Measurements from ENCODE around the gene HSBP1L1. TPM values are rescaled to one million over a fixed set of nuclear protein-coding genes. Genes with fewer than 3 reads are reported as not detected.

The HSBP1L1 gene
- total RNA-seq, 4 donors from 2014 or later = 6.6 to 21.3 (median 15.0) TPM

- Histone ChIP-seq H3K9me3 (no peaks in the 10 kb centered on the region), H3K27me3 (no peaks in the 10 kb centered on the region), H3K36me3 (no peaks in the 10 kb centered on the region), H3K4me1 (peaks cover 0 to 10% of the 10 kb centered on the region in 2 donors), H3K27ac (no peak overlapping the region), H3K4me3 (no peak overlapping the region)
- no peak for TF ChIP-seq POLR2A (IDR thresholded peaks at IDR 0.05)
- TF ChIP-seq, protein P1, sequence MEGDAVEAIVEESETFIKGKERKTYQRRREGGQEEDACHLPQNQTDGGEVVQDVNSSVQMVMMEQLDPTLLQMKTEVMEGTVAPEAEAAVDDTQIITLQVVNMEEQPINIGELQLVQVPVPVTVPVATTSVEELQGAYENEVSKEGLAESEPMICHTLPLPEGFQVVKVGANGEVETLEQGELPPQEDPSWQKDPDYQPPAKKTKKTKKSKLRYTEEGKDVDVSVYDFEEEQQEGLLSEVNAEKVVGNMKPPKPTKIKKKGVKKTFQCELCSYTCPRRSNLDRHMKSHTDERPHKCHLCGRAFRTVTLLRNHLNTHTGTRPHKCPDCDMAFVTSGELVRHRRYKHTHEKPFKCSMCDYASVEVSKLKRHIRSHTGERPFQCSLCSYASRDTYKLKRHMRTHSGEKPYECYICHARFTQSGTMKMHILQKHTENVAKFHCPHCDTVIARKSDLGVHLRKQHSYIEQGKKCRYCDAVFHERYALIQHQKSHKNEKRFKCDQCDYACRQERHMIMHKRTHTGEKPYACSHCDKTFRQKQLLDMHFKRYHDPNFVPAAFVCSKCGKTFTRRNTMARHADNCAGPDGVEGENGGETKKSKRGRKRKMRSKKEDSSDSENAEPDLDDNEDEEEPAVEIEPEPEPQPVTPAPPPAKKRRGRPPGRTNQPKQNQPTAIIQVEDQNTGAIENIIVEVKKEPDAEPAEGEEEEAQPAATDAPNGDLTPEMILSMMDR (IDR thresholded peaks at IDR 0.05) = no peak
- intact Hi-C loops (cut with DNase I; ENCODE audit: low total_unique reads) = no loop called here
- DNase-seq = no peak
These were observed 15.6 kb upstream of the HSBP1L1 start for GRCh38 chr18:79948719-79949411.

GRCh38 chr18:79949697-79950487 is 14.6 kb upstream of the HSBP1L1 start:
- Histone ChIP-seq H3K9me3 (no peaks in the 10 kb centered on the region), H3K27me3 (no peaks in the 10 kb centered on the region), H3K27ac (peak overlapping the region in 1 of 2 donors; percentile 56), H3K4me3 (peak overlapping the region; percentile 70 to 99), H3K4me1 (peaks cover 0 to 10% of the 10 kb centered on the region in 2 donors), H3K36me3 (no peaks in the 10 kb centered on the region)
- no peak for DNase-seq
- intact Hi-C loops (cut with DNase I; ENCODE audit: low total_unique reads) = no loop called here
- TF ChIP-seq, protein P1 (IDR thresholded peaks at IDR 0.05) = no peak
- TF ChIP-seq POLR2A (IDR thresholded peaks at IDR 0.05) = no peak

- H3K9me3 ChIP-seq = no peaks in the 10 kb centered on the region
- H3K4me3 ChIP-seq = peak overlapping the region; percentile 70 to 99
- TF ChIP-seq POLR2A (IDR thresholded peaks at IDR 0.05) = no peak
- TF ChIP-seq, protein P1 (IDR thresholded peaks at IDR 0.05) = no peak
- intact Hi-C loops (cut with DNase I; ENCODE audit: low total_unique reads) = no loop called here
- no peaks in the 10 kb centered on the region for H3K36me3 ChIP-seq
- H3K4me1 ChIP-seq = peaks cover 0 to 10% of the 10 kb centered on the region in 2 donors
- H3K27ac ChIP-seq = peak overlapping the region; percentile 66 to 69
- no peak for DNase-seq
- no peaks in the 10 kb centered on the region for H3K27me3 ChIP-seq
These were observed 13.7 kb upstream of the HSBP1L1 start for GRCh38 chr18:79950515-79951341.

DNA sequence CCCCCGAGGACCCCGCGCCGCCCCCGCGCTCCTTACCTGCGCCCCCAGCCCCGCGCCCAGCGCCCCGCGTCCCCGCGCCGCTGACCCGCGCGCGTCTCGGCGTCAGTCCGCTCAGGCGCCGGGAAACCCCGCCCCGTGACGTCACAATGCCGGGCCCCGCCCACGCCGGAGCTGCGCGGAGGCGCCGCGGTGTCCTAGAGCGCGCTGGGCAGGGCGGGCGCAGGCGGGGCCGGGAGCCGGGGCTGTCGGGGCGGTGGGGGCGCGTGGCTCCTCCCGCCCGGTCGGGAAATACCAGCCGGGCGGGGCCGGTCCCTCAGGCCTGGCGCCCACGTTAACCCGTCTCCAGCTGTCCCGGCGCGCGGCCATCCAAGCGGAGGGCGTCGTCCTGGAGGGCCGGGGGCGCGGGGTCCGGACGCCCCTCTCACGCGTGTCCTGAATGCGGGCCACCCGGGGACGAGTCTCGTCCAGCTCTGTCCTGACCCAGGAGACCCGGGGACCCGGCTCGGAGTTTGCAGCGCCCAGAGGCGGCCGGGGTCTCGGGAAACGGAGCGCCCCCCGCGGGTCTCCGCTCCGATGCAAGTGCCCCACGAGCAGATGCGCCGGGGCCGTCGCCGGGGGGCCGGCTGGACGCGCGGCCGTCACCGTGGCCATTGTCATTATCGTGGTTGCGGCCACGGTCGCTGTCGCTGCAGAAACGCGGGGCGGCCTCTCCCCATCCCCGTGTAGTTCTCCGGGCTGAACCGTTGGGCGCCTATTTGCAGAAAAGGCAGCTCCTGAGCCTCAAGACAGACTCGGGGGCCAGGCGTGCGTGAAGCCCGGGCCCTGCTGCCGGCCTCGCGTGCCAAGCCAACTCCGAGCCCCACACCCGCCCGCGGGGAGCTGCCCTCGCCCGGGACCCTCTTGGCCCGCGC is 12.6 kb upstream of the HSBP1L1 start, which contains the start of gene SLC66A2:
TSS of gene SLC66A2 (minus strand) at position 109 of the 911 bp plus-strand sequence. CDS start 727 bp downstream, outside the sequence.
- Histone ChIP-seq H3K9me3 (no peaks in the 10 kb centered on the region), H3K36me3 (no peaks in the 10 kb centered on the region), H3K27me3 (no peaks in the 10 kb centered on the region), H3K4me3 (peak within 1 kb of the TSS; percentile 70 to 99), H3K27ac (peak within 1 kb of the TSS; percentile 66 to 69), H3K4me1 (peaks cover 0 to 10% of the 10 kb centered on the region in 2 donors)
- intact Hi-C loops (cut with DNase I; ENCODE audit: low total_unique reads) = no loop called here
- DNase-seq = peak; percentile 89 to 95
- TF ChIP-seq, protein P1 (IDR thresholded peaks at IDR 0.05) = no peak
- TF ChIP-seq POLR2A (IDR thresholded peaks at IDR 0.05) = peak; percentile 51 to 82
